HG03342 (cell line): Measurements from ENCODE around the gene DHX35.

Source experiments
- ATAC-seq: cut with Tn5 transposase; IDR thresholded peaks from one replicate; pipeline ENCODE4 v1.9.1; 2021; ENCODE audit warnings: mild to moderate bottlenecking, moderate library complexity; ENCODE audit not compliant: unreplicated experiment

The DHX35 gene

DNA sequence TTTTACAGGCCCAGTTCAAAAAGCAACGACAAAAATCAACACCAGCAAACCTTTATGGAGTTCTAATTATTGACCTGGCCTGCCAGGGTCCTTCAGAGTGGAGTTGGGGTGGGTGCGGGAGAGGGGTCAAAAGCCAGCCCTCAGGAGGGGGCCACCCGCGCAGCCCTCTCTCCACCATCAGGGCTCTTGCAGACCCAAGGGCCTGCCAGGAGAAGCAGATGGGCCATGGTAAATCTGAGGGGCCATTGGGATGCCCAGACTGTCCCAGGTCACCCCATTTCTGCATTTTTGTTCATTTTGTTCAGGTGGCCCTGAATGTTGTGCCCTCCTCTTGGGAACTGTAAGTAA, 88.4 kb downstream of the DHX35 start:
- ATAC-seq = no peak

DNA sequence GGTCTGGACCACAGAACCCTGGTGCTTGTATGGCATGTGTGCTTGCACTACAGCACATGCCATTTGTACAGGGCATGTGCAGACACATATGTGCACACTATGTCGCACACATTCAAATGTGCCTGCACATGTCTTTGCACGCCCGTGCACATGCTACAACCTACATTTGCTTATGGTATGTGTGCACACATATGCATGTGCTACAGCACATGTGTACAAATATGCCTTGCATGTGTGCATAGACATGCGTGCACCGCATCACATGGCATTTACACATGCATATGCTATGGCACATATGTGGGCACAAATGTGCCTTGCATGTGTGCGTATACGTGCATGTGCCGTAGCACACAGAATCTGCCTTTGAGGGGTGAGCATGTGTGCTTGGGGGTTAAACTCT, 90.5 kb downstream of the DHX35 start:
- no peak for ATAC-seq

DNA sequence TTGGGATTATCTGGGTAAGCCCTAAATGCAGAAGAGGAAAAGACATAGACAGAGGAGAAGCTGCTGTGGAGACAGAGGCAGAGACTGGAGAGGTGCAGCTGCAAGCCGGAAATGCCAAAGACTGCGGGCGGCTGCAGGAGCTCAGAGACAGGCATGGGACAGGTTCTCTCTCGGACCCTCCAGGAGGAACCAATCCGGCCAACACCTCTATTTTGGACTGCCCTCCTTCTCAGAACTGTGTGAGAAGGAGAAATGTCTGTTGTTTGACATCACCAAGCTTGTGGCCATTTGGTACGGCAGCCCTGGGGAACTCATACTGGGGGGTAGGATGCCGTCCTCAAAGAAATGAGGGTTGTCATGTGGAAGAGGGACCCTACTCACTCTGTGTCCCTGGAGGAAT, 95.0 kb downstream of the DHX35 start:
- no peak for ATAC-seq

DNA sequence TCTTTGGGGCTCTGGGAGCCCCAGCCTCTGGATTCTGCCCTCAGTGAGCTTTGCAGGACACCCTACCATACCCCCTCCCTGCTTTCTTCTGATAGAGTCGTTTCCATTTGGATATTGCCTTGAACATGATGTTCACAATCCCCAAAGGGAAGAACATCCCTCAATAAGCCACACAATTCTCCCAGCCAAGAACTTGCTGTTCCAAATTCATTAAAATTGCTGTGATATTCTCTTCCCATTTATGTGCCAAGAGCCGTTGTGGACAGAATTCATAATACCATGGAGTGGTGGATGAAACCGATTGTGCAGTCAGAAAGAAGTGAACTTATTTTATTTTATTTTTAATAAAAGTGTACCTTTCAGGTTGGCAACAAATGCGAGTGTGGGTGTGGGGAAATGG, 95.8 kb downstream of the DHX35 start:
- ATAC-seq = no peak

DNA sequence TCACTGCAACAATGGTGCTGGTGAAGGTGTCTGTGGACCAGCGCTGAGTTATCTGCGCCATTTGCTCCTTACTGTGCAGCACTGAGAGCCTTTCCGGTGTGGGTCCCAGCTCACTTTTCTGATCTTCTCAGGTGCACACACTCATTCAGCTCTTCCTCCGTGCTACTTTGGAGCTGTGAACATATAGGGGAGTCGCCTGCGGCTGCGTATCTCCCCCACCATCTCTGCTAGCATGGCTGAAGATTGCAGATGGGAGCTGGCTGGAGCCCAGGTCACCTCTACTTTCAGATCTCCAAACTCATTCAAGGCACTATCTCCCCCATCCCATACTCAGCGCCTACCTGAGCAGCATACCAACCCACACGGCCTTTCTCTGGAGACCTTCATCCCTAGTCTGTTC, 96.9 kb downstream of the DHX35 start:
- no peak for ATAC-seq

DNA sequence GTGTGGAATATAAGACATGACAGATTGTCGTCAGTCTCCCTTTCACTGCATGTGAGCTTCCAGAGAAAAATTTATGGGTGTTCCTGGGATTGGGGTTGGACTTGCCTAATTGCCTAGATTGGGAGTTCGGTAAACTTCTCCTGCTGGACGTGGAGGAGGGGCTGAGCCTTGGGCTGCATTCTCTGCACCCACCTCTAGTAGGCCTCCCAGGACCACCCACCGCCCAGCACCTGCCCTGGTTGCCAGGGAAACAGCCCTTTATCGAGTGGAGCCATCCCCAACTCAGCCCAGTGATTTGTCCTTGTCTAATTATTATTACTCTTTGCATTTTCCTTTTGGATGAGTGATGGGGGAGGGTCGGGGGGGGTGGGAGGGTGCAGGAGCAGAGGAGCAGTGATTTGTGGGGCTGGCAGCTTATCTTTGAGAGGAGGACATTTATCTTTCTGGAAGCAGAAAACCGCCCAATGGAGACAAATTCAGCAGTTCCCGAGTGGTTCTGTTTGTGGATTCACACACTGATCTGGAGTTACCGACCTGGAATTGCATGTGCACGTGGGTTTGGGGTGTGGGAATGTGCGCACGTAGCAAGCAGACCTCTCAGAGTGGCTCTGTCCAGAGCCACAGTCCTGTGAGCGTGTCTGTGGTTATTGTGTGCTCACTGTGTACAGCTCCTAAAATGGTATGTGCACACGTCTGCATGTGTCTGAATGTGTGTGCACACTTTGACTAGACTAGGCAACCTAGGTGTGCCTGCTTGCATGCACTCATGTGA, 104.5 kb downstream of the DHX35 start:
- no peak for ATAC-seq

DNA sequence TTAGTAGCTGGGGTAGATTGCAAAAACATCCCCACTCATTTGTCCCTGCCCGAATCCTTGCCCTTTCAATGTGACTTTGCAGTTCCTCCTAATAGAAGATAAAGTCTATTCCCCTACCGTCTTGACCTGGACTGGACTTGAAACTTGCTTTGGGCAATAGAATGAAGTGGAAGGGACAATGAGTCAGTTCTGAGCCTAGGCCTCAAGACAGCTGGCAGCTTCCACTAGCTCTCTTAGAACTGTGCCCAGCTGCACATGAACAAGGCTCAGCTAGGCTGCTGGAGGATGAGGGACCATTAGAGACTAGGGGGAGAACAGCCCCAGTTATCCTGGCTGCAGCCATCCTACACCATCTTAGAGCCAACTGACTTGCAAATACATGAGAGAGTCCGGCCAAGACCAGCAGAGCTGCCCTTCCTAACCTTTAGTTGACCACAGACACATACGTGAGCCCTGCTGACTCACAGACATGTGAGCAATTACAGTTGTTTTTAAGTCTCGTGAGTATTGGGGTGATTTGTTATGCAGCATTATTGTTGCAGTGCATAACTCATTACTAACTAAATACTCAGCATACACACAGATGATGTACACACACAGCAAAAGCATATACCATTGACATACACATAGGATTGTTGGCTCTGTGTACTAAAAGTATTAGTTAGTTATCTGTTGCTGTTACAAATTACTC, 105.5 kb downstream of the DHX35 start:
- no peak for ATAC-seq

DNA sequence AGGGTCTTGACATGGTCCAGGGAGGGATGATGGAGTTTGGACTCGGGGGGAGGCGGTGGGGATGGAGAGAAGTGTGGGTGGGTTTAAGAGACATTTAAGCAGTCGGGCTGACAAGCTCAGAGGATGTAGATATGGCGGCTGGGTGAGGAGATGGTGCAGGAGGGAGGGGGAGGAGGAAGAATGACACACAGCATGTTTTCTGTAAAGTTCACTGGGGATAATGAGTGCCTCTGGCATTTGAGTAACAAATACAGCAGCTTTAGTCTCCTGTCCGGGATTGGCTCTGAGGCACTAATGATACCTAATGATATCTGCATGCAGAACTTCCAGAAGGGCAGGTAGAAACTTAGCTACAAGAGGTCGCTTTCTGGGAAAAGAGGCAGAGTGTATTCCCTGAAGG, 107.8 kb downstream of the DHX35 start:
- no peak for ATAC-seq

DNA sequence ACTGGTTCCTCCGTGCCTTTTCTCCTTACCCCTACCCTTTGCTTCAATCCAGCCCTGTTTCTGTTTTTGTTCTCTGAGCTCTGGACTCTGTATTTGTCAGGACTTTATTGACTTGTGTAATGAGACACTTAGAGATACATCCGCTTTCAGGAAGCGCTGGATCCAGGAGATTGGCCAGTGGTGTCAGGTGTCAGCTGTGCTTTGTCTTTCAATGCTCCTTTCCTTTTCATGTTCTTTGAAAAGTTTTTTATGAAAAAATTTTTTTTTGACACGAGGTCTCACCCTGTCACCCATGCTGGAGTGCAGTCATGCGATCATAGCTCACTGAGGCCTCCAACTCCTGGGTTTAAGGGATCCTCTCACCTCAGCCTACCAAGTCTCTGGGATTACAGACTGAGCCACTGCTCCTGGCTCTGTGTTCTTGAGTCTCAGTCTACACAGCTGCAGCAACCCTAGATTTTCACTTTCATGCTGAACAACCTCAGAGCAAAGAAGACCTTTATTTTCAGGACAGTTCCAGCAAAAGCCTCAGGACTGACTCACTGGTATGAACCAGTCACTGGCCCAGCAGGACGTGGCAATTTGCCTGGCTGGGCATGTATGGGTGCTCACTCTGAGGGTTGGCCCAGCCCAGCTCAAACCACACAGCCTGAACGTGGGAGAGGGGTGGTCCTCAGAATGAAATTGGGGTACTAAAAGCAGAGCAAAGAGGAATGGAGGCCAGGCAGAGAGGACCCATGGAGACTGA, 108.5 kb downstream of the DHX35 start:
- no peak for ATAC-seq

DNA sequence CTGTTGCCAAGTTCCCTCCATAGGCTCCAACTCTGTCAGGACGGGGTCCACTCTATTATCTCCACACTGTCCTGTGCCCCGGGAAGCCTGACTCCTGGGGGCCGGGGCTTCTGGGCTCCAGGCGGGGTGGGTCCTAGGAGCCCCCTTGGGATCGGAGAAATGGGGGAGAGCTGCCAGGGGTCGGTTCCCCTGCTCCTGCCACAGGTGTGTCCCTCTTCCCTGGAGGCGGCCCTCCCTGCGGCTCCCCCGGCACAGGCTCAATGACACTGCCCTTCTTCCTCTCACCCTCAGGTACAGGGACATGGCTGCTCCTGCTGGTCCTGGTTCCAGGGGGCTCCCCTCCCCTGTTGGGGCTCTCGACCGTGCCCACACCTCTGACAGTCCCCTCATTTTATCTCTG, 110.0 kb downstream of the DHX35 start:
- ATAC-seq = no peak

DNA sequence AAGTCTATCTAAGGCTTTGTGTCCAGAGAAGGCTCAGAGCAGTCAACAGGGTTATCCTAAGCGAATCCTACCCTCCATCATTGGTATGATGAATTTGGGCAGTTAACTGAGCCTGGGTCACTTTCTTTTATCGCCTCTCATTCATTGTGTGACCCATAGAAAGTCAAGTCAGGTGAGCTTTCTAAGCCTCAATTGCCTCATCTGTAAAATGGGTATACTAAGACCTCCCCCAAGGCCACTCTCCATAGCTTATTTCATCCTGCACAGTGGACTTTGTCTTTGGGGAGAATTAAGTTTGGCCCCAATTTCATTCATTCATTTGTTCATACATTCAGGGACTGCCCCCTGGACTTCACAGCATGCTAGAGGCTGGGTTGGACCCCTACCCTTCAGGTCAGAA, 110.5 kb downstream of the DHX35 start:
- no peak for ATAC-seq

DNA sequence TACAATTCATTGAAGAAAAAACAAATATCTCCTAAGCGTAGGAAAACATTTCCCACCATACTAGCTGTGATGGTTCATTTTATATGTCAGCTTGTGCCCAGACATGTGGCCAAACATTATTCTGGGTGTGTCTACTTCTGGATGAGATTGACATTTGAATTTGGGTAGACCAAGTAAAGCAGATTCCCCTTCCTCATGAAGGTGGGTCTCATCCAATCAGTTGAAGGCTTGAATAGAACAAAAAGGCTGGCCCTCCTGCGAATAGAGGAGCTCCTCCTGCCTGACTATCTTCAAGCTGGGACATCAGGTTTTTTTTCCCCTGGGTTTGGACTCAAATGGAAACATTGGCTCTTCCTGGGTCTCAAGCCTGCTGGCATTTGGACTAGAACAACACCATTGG, 113.6 kb downstream of the DHX35 start:
- ATAC-seq = no peak

DNA sequence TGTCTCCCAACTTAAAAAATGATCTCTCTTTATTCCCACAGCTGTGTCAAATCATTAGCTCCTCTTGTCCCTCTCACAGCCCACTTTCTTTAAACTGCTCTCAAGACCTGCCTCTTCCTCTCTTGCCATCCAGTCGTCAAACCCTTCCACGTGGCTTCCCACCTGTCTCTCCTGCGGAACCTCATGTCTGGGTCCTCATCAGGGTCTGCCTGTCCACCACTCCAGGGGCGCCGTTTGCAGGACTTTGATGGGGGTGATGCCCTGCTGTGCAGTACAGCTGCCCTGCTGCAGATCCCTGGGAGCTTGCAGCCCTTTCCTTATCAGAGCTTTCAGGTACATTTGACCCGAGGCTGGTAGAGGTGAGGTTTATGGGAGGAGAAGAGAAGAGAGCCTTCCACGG, 114.8 kb downstream of the DHX35 start:
- no peak for ATAC-seq

DNA sequence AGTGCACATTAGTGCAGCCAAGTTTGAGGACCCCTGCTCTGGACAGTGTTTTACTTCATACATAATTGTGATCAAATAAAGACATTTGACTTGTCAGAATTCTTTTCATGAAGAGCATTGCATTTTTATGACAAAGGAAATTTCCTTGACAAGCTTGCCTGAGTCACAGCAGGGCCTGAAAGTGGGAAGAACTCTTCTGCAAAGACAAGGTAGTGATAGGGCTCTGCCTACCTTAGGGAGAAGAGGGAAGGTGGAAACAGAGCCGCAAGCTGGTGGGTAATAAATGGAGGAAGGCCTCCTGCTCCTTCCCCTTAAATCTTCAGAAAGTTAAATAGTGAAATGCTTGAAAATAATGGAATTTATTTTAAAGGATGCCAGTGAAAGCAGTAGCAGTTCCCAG, 118.2 kb downstream of the DHX35 start:
- no peak for ATAC-seq

DNA sequence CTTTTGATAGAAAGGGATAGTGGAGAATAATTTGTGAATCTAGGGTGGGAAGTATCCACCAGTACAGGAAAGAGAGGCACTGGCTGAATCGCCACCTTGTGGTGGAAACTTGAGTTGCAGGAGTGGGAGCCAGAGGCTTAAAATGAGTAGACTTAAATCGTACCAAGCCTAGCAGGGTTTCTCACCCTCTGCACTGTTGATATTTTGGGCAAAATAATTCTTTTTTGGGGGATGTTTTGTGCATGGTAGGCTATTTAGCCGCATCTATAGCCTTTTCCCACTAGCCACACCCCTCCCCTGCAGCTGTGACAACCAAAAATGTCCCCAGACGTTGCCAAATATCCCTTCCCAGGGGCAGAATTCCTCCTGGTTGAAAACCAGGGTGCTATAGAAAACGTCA, 119.1 kb downstream of the DHX35 start:
- ATAC-seq = no peak

DNA sequence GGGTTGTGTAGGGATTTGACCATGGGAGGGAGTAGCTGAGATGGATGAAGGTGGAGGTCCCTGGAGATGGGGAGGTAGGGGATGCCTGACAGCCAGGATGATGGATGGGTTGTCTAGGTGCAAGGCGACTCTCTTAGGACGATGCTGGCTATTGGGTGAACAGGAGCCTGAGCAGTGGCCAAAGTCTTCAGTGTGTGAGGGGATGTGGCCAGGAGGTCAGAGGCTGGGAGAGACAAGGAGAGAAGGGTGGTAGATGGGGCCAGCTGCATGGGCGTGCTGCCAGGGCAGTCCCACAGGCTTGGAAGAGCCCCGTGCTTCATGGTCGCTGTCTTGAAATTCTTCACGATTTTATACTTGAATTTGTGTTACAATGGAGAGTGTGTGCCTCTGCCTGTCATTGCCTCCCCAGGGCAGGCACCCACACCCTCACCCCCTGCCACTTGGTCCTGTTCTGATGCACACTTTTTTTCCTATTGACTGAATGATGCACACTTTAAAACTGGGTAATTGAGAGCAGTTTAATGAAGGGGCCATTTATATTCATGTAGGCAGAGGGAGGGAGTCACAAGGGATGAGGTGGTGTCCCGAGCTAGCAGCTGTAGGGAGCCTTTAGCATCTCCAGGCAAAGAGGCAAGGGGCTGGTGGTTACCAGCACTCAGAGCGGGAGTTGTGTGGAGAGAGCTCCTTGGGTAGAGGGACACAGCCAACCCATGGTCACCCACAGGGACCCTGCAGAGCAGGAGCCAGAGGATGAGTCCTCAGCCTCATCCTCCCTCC, 120.7 kb downstream of the DHX35 start:
- no peak for ATAC-seq

DNA sequence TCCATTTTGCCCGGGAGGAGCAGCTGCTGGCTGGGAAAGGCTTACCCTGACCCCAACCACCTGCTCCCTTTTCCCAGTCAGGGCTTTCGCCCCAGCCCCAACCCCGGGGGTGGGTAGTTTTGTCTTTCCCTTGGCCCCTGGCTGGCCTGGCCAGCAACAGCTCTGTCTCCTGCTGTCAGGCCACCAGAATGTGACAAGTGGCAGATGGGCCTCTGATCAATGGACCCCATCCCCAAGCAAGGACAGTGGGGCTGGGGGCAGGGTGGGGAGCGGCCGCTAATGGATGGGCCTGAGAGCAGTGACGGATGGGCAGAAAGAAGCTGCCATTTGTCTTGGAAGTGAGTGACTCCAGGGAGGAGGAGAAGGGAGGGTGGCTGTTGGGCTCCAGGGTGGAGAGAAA, 121.6 kb downstream of the DHX35 start:
- no peak for ATAC-seq

DNA sequence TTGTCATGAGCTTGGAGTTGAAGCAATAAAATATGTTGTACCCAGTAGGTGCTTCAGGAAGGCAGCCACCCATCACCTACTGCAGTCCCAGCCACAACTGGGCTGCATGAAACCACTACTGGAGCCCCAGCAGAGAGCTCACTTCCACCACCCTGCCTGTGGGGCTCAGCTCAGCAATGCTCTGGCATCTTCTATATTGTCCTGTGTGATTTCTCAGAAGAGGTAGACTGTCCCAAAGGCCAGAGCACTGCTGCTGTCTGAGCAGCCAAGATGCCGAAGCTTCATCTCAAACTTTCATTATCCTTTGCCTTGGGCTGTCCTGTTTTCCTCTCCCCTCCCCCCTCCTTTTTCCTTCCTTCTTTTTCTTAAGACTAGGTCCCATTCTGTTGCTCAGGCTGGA, 126.9 kb downstream of the DHX35 start:
- no peak for ATAC-seq
